H9 (cell line): ENCODE measurements around the gene TCEA2. TPM values are rescaled to one million over a fixed set of nuclear protein-coding genes. Genes with fewer than 3 reads are reported as not detected.

Source experiments
- DNase-seq: peaks from one replicate; pipeline ENCODE4 v3.0.0-alpha.2; 2017
- H2AFZ ChIP-seq: one replicate; pipeline ENCODE4 v1.6.1; 2013; ENCODE audit warnings: mild to moderate bottlenecking, low read length, control low read depth, moderate library complexity
- H2AK5ac ChIP-seq: 2 replicates; pipeline ENCODE4 v1.6.1; 2013; ENCODE audit warnings: low read length, control low read depth, mixed read lengths; ENCODE audit not compliant: insufficient read length
- H2BK120ac ChIP-seq: one replicate; pipeline ENCODE4 v1.6.1; 2013; ENCODE audit warnings: low read depth, mild to moderate bottlenecking, low read length, control low read depth, inconsistent platforms; ENCODE audit not compliant: poor library complexity, severe bottlenecking
- H2BK12ac ChIP-seq: 2 replicates; pipeline ENCODE4 v1.6.1; 2013; ENCODE audit warnings: low read length, control low read depth, mixed read lengths, low read depth; ENCODE audit not compliant: insufficient read length
- H2BK15ac ChIP-seq: 2 replicates; pipeline ENCODE4 v1.6.1; 2013; ENCODE audit warnings: low read depth, low read length, control low read depth
- H2BK20ac ChIP-seq: one replicate; pipeline ENCODE4 v1.6.1; 2013; ENCODE audit warnings: low read depth, mild to moderate bottlenecking, low read length, control low read depth, inconsistent platforms; ENCODE audit not compliant: poor library complexity, severe bottlenecking
- H2BK5ac ChIP-seq: 2 replicates; pipeline ENCODE4 v1.6.1; 2013; ENCODE audit warnings: low read length, control low read depth, mixed read lengths; ENCODE audit not compliant: insufficient read length
- H3K14ac ChIP-seq: 2 replicates; pipeline ENCODE4 v1.6.1; 2013; ENCODE audit warnings: low read length, control low read depth; ENCODE audit not compliant: insufficient read depth
- H3K18ac ChIP-seq: 2 replicates; pipeline ENCODE4 v1.6.1; 2013; ENCODE audit warnings: low read depth, mild to moderate bottlenecking, mixed read lengths, low read length, control low read depth; ENCODE audit not compliant: insufficient read length
- H3K23ac ChIP-seq: 2 replicates; pipeline ENCODE4 v1.6.1; 2013; ENCODE audit warnings: low read length, control low read depth, mixed read lengths, low read depth; ENCODE audit not compliant: insufficient read length
- H3K23me2 ChIP-seq: 2 replicates; pipeline ENCODE4 v1.6.1; 2013; ENCODE audit warnings: low read depth, mild to moderate bottlenecking, mixed read lengths, low read length, control low read depth; ENCODE audit not compliant: insufficient read length, poor library complexity, severe bottlenecking
- H3K27ac ChIP-seq: 2 replicates; pipeline ENCODE4 v1.5.1; 2013; ENCODE audit warnings: low read length, control low read depth, mixed read lengths, low read depth; ENCODE audit not compliant: insufficient read length
- H3K27me3 ChIP-seq: 2 replicates; pipeline ENCODE4 v1.6.1; 2013; ENCODE audit warnings: low read length, control low read depth, inconsistent platforms; ENCODE audit not compliant: insufficient read depth
- H3K4ac ChIP-seq: 2 replicates; pipeline ENCODE4 v1.6.1; 2013; ENCODE audit warnings: low read depth, mild to moderate bottlenecking, control low read depth, inconsistent platforms, low read length, moderate library complexity
- H3K4me1 ChIP-seq: 2 replicates; pipeline ENCODE4 v1.6.1; 2013; ENCODE audit warnings: low read length, control low read depth, inconsistent platforms; ENCODE audit not compliant: insufficient read depth
- H3K4me2 ChIP-seq: 2 replicates; pipeline ENCODE4 v1.6.1; 2013; ENCODE audit warnings: low read length, control low read depth, mixed read lengths; ENCODE audit not compliant: insufficient read length, insufficient read depth
- H3K56ac ChIP-seq: 2 replicates; pipeline ENCODE4 v1.6.1; 2013; ENCODE audit warnings: low read depth, mild to moderate bottlenecking, mixed read lengths, low read length, control low read depth; ENCODE audit not compliant: insufficient read length
- H3K79me1 ChIP-seq: 2 replicates; pipeline ENCODE4 v1.6.1; 2013; ENCODE audit warnings: low read depth, mild to moderate bottlenecking, moderate library complexity, low read length, control low read depth, inconsistent platforms; ENCODE audit not compliant: insufficient read depth, poor library complexity, severe bottlenecking
- H3K79me2 ChIP-seq: 2 replicates; pipeline ENCODE4 v1.6.1; 2013; ENCODE audit warnings: low read length, control low read depth, inconsistent platforms; ENCODE audit not compliant: insufficient read depth
- H3K9ac ChIP-seq: 2 replicates; pipeline ENCODE4 v1.6.1; 2013; ENCODE audit warnings: low read length, control low read depth, mixed read lengths; ENCODE audit not compliant: insufficient read length; ENCODE audit errors: extremely low read depth
- H3K9me3 ChIP-seq: one replicate; pipeline ENCODE4 v1.6.1; 2013; ENCODE audit warnings: low read depth, low read length, inconsistent platforms; ENCODE audit not compliant: control insufficient read depth
- H3T11ph ChIP-seq: one replicate; pipeline ENCODE4 v1.6.1; 2013; ENCODE audit warnings: mild to moderate bottlenecking, low read length, control low read depth, inconsistent platforms
- H4K20me1 ChIP-seq: one replicate; pipeline ENCODE4 v1.6.1; 2013; ENCODE audit not compliant: control insufficient read depth, insufficient read length, insufficient read depth
- H4K5ac ChIP-seq: 2 replicates; pipeline ENCODE4 v1.6.1; 2013; ENCODE audit warnings: low read depth, mild to moderate bottlenecking, mixed read lengths, low read length, control low read depth; ENCODE audit not compliant: insufficient read length
- H4K8ac ChIP-seq: replicated peaks from 2 replicates; pipeline ENCODE4 v1.6.1; 2013; ENCODE audit warnings: low read length, control low read depth, mixed read lengths, low read depth; ENCODE audit not compliant: insufficient read length
- H4K91ac ChIP-seq: 2 replicates; pipeline ENCODE4 v1.6.1; 2013; ENCODE audit warnings: low read depth, mild to moderate bottlenecking, moderate library complexity, mixed read lengths, low read length, control low read depth; ENCODE audit not compliant: insufficient read length
- H3K27ac Mint-ChIP-seq, 3 experiments: 2 replicates in 2 of 3; 3 replicates in 1 of 3; pipeline ENCODE4 v1.8.0; 2020 to 2021; ENCODE audit warnings: mixed read lengths in 3 of 3, mild to moderate bottlenecking in 1 of 3, moderate library complexity in 1 of 3
- H3K27me3 Mint-ChIP-seq: 2 replicates; pipeline ENCODE4 v1.8.0; 2021; ENCODE audit warnings: low read depth, mild to moderate bottlenecking, moderate library complexity, mixed read lengths
- H3K36me3 Mint-ChIP-seq, 3 experiments: 2 replicates in 2 of 3; 3 replicates in 1 of 3; pipeline ENCODE4 v1.8.0; 2020 to 2021; ENCODE audit warnings: low read depth in 3 of 3, mixed read lengths in 3 of 3; ENCODE audit not compliant: insufficient read depth in 1 of 3
- H3K4me1 Mint-ChIP-seq, 2 experiments: 2 replicates each; pipeline ENCODE4 v1.8.0; 2020; ENCODE audit warnings: mixed read lengths in 2 of 2
- H3K4me3 Mint-ChIP-seq, 2 experiments: 2 replicates in 1 of 2; 3 replicates in 1 of 2; pipeline ENCODE4 v1.8.0; 2020 to 2021; ENCODE audit warnings: mild to moderate bottlenecking in 2 of 2, mixed read lengths in 2 of 2, moderate library complexity in 1 of 2
- H3K9me3 Mint-ChIP-seq, 2 experiments: 2 replicates in 1 of 2; 3 replicates in 1 of 2; pipeline ENCODE4 v1.8.0; 2020; ENCODE audit warnings: mild to moderate bottlenecking in 2 of 2, mixed read lengths in 2 of 2, moderate library complexity in 1 of 2
- WGBS: extraction: QIAGEN DNeasy Blood & Tissue Kit; methylation state at CpG from one replicate; pipeline ENCODE4 v1.1.7; 2013; ENCODE audit warnings: missing lambda C conversion rate, low lambda C conversion rate, mixed read lengths; ENCODE audit not compliant: insufficient read length; ENCODE audit errors: extremely low coverage; 5-methylcytosine and 5-hydroxymethylcytosine counted together
- total RNA-seq: library from RNA; stranded (reverse); gene quantifications from 2 replicates; pipeline ENCODE4 v1.2.1, GENCODE V29; 2021
- TF ChIP-seq, protein P1 (sequence below): fragments of 200-600 bp; sonication (generic); conservative IDR thresholded peaks from 3 replicates; pipeline ENCODE4 v1.8.0; 2021; ENCODE audit warnings: antibody characterized with exemption, mild to moderate bottlenecking

The TCEA2 gene
- total RNA-seq, 1 experiment from 2014 or later = 51.7 TPM

DNA sequence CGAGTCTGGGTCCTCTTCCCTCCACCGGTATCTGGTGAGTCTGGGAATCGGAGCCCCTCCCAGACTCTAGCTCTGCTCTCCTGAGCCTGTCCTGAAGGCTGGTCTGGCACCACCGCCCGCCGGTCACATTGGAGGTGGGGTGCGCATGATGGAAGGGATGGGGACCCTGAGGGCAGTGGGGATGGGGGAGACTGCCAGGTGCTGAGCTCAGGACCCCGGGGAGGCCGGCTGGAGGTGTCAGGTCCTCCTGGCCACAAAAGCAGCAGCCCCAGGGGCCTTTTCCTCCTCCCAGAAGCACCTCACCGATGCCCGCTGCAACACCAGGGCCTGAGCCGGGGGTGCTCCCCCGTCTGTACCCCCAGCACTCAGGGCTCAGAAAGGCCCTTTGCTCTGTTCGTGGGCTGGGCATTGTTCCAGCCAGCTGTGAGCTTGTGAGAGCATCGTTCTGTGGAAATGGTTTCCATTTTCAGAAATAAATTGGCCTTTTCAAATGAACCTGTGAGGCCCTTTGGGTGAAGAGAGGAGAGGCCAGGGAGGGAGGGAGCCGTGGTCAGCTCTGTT lies 46.9 kb downstream of the TCEA2 start:
- no CpG with 5 or more reads among the region's 16 CpGs for WGBS
- H3K56ac ChIP-seq = no peak overlapping the region
- H3K14ac ChIP-seq = no peak overlapping the region
- no peak for DNase-seq
- no peak overlapping the region for H3K4me3 Mint-ChIP-seq
- peaks cover 7% of the 10 kb centered on the region for H3K27me3 Mint-ChIP-seq
- H3K79me2 ChIP-seq = no peaks in the 10 kb centered on the region
- H4K20me1 ChIP-seq = no peaks in the 10 kb centered on the region
- H3K4me1 Mint-ChIP-seq = peaks cover 0 to 3% of the 10 kb centered on the region in 2 experiments; a peak in 2 of 4 replicates
- no peaks in the 10 kb centered on the region for H3K9me3 Mint-ChIP-seq
- H4K91ac ChIP-seq = no peak overlapping the region
- H3K79me1 ChIP-seq = no peaks in the 10 kb centered on the region
- no peak overlapping the region for H3K23ac ChIP-seq
- no peak overlapping the region for H2AFZ ChIP-seq
- no peak overlapping the region for H2BK20ac ChIP-seq
- H3K4me1 ChIP-seq = no peaks in the 10 kb centered on the region
- H3K4ac ChIP-seq = no peak overlapping the region
- TF ChIP-seq, protein P1, sequence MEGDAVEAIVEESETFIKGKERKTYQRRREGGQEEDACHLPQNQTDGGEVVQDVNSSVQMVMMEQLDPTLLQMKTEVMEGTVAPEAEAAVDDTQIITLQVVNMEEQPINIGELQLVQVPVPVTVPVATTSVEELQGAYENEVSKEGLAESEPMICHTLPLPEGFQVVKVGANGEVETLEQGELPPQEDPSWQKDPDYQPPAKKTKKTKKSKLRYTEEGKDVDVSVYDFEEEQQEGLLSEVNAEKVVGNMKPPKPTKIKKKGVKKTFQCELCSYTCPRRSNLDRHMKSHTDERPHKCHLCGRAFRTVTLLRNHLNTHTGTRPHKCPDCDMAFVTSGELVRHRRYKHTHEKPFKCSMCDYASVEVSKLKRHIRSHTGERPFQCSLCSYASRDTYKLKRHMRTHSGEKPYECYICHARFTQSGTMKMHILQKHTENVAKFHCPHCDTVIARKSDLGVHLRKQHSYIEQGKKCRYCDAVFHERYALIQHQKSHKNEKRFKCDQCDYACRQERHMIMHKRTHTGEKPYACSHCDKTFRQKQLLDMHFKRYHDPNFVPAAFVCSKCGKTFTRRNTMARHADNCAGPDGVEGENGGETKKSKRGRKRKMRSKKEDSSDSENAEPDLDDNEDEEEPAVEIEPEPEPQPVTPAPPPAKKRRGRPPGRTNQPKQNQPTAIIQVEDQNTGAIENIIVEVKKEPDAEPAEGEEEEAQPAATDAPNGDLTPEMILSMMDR = no peak
- H2BK12ac ChIP-seq = no peak overlapping the region
- H3K27ac Mint-ChIP-seq = peak overlapping the region in 1 of 3 experiments; percentile 52; a peak in 2 of 7 replicates
- H3K27ac ChIP-seq = no peak overlapping the region
- no peak overlapping the region for H2BK120ac ChIP-seq
- no peaks in the 10 kb centered on the region for H3K36me3 Mint-ChIP-seq
- H3K4me2 ChIP-seq = no peak overlapping the region
- no peak overlapping the region for H4K5ac ChIP-seq
- no peak overlapping the region for H3K18ac ChIP-seq
- no peak overlapping the region for H3T11ph ChIP-seq
- no peaks in the 10 kb centered on the region for H3K27me3 ChIP-seq
- no peak overlapping the region for H2BK5ac ChIP-seq
- no peak overlapping the region for H4K8ac ChIP-seq
- no peak overlapping the region for H2BK15ac ChIP-seq
- no peak overlapping the region for H2AK5ac ChIP-seq
- no peaks in the 10 kb centered on the region for H3K9me3 ChIP-seq
- H3K23me2 ChIP-seq = no peaks in the 10 kb centered on the region
- H3K9ac ChIP-seq = no peak overlapping the region
